ENCODE results near the gene AP1M1. TPM values are rescaled to one million over a fixed set of nuclear protein-coding genes. Genes with fewer than 3 reads are reported as not detected.

The AP1M1 gene
- total RNA-seq, 1 donor from 2014 or later: 39.1 TPM

DNA sequence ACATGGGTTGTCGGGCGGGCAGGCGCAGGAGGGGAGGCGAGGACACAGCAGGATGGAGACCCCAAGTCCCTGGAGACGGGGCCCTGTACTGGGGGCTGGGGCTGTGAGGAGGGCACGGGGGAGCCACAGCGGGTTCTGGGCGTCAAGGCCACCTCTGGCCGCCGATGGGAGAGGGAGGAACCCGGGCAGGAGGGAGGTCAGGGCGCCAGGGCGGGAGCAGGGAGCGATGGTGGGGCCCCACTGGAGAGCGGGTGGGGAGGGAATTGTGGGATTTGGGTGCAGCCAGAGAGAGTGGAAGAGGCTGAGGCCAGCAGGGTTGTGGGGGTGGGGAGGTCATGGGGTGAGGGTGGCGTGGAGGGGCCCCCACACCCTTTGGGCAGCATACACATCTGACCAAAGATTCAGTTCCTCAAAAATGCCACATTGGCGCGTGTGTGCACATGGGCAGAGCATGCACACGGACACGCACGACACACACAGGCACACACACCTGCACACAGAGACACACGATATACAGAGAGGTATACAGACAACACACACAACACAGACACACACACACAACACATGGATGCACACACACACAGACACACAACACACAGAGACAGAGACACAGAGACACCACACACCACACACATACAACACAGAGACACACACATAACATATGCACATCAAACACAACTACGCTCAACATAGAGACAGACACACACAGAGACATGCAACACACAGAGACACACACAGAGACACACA is 54.9 kb downstream of the AP1M1 start:
- intact Hi-C loops (cut with micrococcal nuclease): no loop called here
- DNase-seq (peak; percentile 53), ATAC-seq (peak; percentile 53)

DNA sequence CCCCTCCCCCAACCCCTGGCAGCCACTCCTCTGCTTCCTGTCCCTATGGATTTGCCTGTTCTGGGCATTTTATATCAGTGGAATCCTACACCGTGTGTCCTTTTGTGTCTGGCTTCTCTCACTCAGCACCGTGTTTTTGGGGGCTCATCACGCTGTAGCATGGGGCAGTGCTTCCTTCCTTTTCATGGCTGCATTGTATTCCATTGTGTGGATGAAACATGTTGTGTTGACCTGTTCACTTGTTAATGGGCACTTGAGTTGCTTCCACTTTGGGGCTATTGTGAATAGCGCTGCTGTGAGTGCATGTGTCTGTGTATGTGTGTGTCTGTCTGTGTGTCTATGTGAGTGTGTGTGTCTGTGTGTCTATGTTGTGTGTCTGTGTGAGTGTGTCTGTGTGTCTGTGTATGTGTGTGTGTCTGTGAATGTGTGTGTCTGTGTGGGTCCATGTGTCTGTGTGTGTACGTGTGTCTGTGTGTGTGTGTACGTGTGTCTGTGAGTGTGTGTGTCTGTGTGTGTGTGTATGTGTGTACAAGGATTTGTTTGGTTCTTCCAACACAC is 57.2 kb downstream of the AP1M1 start:
- no peak for ATAC-seq
- intact Hi-C loops (cut with micrococcal nuclease): no loop called here
- DNase-seq: no peak

DNA sequence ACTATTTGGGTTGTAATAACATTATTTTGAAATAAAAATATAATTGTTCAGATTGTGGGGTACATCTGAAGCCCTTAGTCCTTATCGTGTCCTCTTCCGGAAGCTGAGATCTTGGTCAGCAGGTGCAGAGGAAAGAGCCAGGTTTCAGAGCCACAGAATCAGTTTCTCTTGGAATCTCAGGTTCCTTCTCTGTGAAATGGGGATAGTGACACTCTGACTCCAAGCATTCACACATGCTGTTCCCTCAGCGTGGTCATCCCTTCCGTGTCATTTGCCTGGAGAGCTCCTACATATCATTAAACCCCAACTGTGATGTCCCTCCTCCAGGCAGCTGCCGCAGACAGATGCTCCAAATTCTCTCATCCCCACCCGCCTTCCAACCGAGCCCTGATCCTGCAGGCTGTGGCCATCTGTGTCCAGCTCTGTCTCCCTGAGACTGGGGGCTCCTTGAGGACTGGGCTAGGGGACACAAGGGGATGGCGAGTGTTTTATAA is 59.8 kb downstream of the AP1M1 start:
- intact Hi-C loops (cut with micrococcal nuclease): no loop called here
- DNase-seq: no peak
- no peak for ATAC-seq

DNA sequence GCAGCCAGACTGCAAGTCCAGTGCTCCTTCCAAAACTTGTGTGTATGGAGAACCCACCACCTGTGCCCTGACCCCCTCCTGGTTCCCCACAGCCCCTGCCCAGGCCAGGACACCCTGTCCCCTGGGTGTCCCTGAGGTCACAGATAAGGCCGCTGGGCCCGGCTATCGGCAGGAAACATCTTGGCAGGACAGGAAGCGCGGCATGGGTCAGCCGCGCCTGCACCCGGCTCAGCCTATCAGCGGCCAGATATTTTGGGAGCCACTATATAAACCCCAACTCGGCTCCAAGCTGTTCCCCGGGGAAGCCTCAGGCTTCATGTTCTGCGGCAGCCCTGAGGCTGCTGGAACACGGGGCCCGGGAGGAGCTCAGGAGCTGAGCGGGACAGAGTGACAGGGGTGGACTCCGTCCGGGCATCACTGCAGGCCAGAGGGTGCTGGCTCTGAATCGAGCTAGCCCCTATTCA is 60.8 kb downstream of the AP1M1 start:
- ATAC-seq: peak; percentile 86
- peak; percentile 83 for DNase-seq
- intact Hi-C loops (cut with micrococcal nuclease): no loop called here

DNA sequence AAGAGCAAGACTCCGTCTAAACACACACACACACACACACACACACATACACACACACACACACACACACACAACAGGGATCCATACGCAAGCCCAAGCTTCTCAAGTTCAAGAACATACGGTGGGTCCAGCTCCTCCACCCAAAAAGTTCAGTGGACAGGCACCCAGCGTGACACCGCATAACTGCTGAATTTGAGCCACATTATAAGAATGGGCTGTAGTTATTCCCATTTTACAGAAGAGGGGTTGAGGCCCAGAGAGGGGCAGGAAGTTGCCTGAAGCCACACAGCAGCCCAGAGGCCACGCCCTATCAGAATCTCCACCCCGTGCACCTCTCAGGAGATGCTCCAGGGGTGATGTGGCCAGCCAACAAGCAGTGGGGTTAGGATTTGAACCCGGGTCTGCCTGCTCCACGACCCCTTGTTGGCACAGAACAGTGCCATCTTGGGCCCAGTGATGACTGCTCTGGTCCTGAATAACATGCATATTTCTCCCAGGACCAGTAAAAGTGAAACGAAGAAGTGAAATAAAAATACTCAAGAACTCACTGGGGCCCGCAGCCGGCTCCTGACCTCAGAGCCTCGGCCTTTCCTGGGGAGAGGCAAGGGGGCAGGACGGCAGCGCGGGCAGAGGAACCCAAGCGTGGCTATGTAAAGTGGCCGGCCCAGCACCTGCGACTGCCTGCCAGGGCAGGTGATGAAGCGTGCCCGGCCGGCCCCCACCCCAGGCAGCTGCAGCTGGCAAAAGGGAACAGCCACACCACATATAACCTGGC is 61.9 kb downstream of the AP1M1 start:
- intact Hi-C loops (cut with micrococcal nuclease): no loop called here
- peak; percentile 57 for DNase-seq
- no peak for ATAC-seq

DNA sequence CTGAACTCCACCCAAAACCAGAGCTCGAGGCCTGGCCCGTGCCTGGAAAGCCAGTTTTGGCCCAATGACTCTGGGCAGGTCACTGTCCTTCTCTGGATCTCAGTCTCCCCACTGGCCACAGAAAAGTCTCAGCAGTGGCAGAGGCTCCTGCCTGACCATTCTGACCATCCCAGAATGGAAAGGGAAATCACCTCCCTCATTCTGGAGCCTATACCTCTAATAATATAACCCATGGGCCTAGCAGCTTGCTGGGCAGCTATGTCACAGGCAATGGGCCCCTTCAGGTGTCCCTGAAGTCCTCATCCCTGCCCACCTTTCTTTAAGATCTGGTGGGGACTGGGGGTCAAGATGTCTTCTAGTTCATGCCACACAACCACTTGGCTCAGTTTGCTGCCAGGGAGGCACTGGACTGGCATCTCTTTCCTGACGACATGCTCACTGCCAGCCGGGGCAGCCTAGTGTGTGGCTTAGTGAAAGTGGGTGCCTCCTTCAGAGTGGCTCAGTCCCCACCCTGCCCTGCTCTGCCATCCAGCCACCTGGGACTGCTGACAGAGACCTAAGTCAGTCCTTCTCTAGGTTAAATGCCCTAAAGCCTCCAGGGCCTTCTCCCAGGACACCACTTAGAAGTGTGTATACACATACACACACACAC is 62.6 kb downstream of the AP1M1 start:
- ATAC-seq (no peak), DNase-seq (no peak)
- intact Hi-C loops (cut with micrococcal nuclease): no loop called here

DNA sequence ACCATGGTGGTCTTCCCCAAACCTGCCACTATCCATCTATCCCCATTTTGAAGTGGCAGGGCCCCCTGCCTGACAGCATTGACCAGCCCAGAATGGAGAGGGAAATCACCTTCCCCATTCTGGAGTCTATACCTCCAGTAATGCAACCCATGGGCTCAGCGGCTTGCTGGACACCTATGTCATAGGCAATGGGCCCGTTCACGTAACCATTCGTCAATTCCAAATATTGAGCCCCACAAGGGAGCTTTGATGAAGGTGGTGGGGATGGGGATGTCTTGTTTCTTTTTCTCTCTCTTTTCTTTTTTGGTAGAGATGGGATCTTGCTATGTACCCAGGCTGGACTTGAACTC is 63.1 kb downstream of the AP1M1 start:
- intact Hi-C loops (cut with micrococcal nuclease): no loop called here
- DNase-seq (no peak), ATAC-seq (no peak)

DNA sequence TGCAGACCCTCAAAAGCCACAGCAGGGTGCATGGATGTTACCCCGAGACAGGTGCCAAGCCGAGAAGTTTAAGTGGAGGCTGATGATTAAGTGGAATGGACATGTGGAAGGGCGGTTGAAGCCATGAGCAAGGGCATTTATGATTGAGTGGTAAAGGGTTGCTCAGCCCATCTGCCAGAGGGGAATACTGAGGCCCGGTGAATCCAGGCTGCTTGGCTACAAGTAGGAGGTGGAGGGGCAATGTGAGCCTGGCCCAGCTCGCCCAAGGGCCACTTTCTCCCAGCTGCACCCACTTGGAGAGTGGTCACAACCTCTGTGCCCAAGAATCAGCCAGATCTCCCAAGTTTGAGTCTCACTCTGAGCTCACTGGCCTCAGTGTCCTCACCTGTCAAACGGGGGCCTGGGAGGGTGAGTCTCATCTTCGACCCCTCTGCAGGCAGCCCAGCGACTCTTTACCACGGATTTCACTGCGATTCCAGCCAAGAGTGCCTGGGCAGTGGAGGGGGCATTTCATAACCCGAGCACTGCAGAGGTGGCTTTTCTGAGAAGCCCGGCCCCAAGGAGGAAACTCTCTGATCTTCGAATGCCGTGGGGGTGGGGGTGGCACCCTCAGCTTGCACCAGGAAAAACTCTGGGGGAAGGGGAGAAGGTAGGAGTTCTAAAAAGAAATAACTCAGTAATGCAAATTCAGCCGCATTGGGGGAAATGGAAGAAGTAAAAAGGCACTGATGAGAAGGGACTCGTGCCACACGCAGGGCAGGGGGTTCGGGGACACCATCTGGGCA is 64.1 kb downstream of the AP1M1 start:
- no peak for DNase-seq
- intact Hi-C loops (cut with micrococcal nuclease): no loop called here
- ATAC-seq: no peak

DNA sequence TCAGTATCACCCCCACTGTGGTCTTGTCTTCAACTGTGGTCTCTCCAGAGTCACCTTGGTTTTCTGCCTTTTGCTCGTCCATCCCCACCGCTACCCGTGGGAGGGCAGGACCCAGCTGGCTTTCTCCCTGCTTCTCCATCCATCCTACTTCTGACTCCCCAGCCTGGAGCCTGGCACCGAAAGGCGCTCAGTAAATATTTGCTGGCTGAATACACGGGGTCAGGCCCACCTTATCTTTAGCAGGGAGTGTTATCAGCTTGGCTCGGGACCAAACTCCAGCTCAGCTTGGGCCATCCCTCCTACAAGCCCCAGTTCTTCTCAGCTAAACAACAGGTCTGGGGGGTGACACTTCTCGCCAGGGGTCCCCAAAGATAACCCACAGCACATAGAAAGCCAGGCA is 64.9 kb downstream of the AP1M1 start:
- peak; percentile 8 for ATAC-seq
- DNase-seq: no peak
- intact Hi-C loops (cut with micrococcal nuclease): no loop called here

DNA sequence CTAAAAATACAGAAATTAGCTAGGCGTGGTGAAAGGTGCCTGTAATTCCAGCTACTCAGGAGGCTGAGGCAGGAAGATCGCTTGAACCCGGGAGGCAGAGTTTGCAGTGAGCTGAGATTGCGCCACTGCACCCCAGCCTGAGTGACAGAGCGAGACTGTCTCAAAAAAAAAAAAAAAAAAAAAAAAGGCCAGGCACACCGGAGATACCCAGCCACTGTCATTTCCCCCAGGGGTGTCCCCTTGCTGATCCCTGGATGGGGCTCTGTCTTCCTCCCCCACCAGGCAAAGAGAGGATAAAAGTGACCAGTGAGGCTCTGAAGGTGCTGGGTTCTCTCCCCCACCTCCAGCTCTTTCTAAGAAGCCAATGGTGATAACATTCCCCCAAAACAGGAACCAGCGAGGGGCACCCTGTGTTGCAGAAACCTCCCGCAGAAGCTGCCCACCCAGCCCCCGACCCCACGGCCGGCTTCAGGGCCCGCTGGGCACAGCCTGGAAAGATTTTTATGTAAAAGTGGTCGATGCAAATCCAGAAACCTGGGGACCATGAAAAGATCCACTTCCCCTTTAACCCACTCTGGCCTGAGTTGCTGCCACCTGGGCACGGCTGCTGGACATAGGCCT is 65.5 kb downstream of the AP1M1 start:
- ATAC-seq (no peak), DNase-seq (no peak)
- intact Hi-C loops (cut with micrococcal nuclease): no loop called here

DNA sequence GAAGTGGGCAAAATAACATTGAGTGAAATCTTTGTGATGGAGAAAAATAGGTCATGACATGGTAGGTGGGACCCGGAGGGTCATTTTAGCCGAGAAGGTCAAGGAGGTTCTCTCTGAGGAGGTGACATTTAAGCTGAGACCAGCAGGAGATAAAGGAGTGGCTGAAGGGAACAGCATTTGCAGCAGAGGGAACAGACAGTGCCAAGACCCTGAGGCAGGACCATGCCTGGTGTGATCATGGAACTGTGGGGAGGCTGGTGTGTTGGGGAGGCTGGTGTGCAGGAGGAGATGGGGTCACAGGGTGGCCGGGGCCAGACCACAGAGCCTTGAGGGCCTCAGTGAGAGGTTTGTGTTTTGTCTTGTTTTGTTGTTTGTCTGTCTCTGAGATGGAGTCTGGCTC is 67.5 kb downstream of the AP1M1 start:
- intact Hi-C loops (cut with micrococcal nuclease): no loop called here
- DNase-seq (no peak), ATAC-seq (no peak)

DNA sequence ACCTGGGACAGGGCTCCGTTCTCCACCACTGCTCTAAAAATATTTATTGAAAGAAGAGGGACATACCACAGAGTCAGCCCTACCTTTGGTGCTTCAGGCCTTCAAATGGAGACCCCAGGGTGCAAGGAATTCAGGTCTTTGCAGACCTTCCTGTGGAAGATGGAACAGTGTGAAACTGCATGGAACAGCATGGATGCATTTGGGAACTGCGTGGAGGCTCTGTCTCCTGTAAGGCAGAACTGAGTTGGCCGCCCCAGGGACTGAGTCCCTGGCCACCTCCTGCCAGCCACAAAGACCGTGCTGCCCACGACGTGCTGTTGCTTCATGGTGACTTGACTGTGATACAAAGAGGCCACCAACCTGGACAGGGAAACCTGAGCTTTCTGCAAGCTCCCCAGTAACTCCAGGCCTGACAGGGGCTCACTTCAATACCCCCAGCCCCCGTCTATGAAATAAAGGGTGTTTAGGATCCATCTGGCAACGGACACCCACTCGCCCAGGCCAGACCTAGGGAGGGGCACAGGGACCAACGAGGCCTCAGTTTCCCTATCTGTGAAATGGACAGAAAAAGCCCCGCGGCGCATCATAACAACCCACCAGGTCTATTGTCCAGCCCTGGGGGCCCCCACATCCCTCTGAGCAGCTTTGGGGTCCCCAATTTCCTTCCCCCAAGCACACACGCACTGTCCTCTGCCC is 68.3 kb downstream of the AP1M1 start:
- ATAC-seq (no peak), DNase-seq (no peak)
- intact Hi-C loops (cut with micrococcal nuclease): no loop called here

DNA sequence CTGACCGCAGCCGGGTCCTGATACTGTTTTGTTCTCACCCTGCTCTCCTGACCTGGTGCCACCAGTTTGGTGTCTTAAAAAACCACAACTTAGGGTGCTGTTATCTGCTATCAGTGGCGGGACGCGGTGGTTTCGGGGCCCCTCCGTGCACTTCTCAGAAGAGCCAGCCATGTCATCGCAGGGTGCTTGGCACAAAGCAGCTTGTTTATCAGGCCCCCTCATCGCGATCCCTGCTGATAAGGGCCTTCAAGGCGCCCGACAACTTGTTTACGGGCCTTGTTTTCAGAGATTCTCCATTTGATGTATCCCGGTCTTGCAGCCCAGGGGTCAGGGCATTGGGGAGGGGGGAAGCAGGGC is 68.9 kb downstream of the AP1M1 start:
- intact Hi-C loops (cut with micrococcal nuclease): no loop called here
- ATAC-seq: no peak
- no peak for DNase-seq

DNA sequence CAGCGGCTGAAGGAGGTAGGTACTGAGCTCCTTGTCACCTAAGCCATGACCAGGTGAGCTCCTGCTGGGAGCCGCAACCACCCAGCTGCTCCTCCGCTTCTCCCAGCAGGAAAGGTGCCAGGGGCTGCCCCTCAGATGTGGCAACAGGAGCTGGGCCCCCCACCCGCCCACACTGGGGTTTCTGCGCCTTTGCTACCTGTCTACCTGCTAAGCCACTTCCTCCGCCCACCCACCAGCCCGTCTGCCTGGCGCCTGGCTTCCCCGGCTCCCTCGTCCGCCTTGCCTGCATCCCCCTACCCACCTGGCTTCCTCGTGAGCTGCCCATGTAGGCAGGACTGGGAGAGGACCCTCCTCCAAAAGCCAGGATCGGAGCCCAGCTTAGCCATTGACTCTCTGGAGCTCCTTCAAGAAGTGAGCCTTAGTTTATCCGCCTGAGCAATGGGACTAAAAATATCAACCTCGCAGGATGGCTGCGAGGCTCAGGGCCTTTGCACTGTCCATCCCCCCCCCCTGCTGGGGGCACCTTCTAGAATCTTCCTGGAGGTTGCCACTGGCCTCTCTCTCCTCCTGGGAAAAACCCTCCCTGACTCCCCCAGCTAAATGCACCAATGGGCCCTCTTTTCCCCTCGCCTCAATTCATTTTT is 71.1 kb downstream of the AP1M1 start:
- intact Hi-C loops (cut with micrococcal nuclease): no loop called here
- DNase-seq (no peak), ATAC-seq (no peak)

DNA sequence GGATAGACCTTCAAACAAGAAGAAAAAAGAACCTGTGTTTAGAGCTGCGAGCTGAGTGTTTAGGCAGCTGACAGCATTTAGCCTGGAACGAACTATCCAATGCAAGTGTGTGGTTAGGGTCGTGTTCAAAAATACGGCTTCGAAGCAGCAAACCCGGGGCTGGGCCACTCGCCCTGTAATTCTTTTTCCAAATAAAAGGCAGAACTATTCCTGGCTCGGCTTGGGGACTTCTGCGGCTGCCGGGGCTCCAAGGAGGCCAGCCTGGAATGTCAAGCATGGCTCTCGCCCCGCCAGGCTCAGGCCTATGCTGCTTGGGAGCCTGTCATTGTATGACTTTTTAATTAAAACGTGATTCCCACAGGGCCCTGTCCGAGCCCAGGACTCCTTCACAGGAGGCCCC is 75.2 kb downstream of the AP1M1 start:
- ATAC-seq: peak; percentile 76
- peak; percentile 65 for DNase-seq

DNA sequence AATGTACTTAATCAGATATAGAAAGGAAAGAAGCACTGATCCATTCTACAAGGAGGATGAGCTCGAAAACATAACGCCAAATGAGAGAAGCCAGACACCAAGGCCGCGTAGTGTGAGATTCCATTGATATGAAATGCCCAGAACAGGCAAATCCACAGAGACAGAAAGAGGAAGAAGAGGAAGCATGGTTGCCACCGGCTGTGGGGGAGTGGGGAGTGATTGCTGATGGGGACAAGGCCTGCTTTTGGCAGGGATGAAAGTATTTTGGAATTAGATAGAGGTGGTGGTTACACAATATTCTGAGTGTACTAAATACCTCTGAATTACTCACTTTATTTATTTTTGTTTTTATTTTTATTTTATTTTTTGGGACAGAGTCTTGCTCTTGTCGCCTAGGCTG is 76.7 kb downstream of the AP1M1 start:
- DNase-seq (no peak), ATAC-seq (peak; percentile 37)
- intact Hi-C loops (cut with micrococcal nuclease): no loop called here

More for the DNA sequence above, 75.2 kb downstream of the AP1M1 start:
- intact Hi-C loops (cut with micrococcal nuclease): no loop called here

DNA sequence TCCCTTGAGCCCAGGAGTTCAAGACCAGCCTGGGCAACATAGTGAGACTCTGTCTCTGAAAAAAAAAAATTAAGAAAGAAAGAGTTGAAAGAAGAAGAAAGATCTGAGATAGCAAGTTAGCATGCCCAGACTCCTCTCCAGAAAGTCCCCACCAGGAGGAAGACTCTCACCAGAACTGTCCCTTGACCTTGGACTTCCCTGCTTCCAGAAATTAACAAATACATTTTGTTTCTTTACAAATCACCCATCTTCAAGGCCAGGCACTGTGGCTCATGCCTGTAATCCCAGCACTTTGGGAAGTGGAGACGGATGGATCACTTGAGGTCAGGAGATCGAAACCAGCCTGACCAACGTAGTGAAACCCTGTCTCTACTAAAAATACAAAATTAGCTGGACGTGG is 82.6 kb downstream of the AP1M1 start:
- ATAC-seq (no peak), DNase-seq (no peak)
- intact Hi-C loops (cut with micrococcal nuclease): no loop called here

DNA sequence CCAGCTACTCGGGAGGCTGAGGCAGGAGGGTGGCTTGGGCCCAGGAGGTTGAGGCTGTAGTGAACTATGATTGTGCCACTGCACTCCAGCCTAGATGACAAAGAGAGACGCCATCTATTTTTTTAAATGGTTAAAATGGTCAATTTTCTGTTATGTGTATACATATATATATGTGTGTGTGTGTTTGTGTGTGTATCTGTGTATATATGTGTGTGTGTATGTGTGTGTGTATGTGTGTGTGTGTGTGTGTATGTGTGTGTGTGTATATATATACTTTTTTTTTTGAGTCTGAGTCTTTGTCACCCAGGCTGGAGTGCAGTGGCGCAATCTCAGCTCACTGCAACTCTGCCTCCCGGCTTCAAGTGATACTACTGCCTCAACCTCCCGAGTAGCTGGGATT is 84.0 kb downstream of the AP1M1 start:
- intact Hi-C loops (cut with micrococcal nuclease): no loop called here
- ATAC-seq: no peak
- DNase-seq: no peak
